HEK293T (cell line): ENCODE measurements around the gene SNAPC4.
"Not testable (repeated sequence)": the region's sequence is repeated elsewhere in the genome, so short reads cannot be mapped to it uniquely, and the experiment has no call there.

Experiments
- CTCF ChIA-PET: fragments of 350-600 bp; formaldehyde crosslinking; extraction: SDS; loops from one replicate; lab custom pipeline; 2021; ENCODE audit warnings: antibody characterized with exemption, inconsistent platforms; lab: Yijun Ruan, JAX
- POLR2A ChIA-PET: fragments of 350-600 bp; formaldehyde crosslinking; extraction: SDS; loops from one replicate; lab custom pipeline; 2020; ENCODE audit warnings: antibody characterized with exemption, inconsistent platforms; lab: Yijun Ruan, JAX
- DNase-seq: peaks from one replicate; pipeline ENCODE4 v3.0.0; 2012; ENCODE audit warnings: mixed read lengths; ENCODE audit errors: extremely low spot score
- ARNT ChIP-seq: fragments of 450-650 bp; IDR thresholded peaks from 2 replicates; pipeline ENCODE4 v1.6.1; 2017; ENCODE audit warnings: mild to moderate bottlenecking
- BHLHE40 ChIP-seq: fragments of 450-650 bp; IDR thresholded peaks from 2 replicates; pipeline ENCODE4 v1.6.1; 2016; ENCODE audit warnings: mild to moderate bottlenecking, moderate library complexity, borderline replicate concordance
- CTBP1 ChIP-seq: fragments of 450-650 bp; IDR thresholded peaks from 2 replicates; pipeline ENCODE4 v1.6.1; 2016; ENCODE audit warnings: borderline replicate concordance
- ELF4 ChIP-seq: fragments of 450-650 bp; IDR thresholded peaks from 2 replicates; pipeline ENCODE4 v1.6.1; 2017; ENCODE audit warnings: antibody characterized with exemption
- FOXA1 ChIP-seq: fragments of 450-650 bp; IDR thresholded peaks from 2 replicates; pipeline ENCODE4 v1.6.1; 2016; ENCODE audit warnings: mild to moderate bottlenecking
- FOXK2 ChIP-seq: fragments of 450-650 bp; IDR thresholded peaks from 2 replicates; pipeline ENCODE4 v1.6.1; 2016; ENCODE audit warnings: mild to moderate bottlenecking
- FOXM1 ChIP-seq: fragments of 450-650 bp; IDR thresholded peaks from 2 replicates; pipeline ENCODE4 v1.6.1; 2017; ENCODE audit warnings: mild to moderate bottlenecking, borderline replicate concordance
- HDGF ChIP-seq: fragments of 450-650 bp; IDR thresholded peaks from 2 replicates; pipeline ENCODE4 v1.6.1; 2017; ENCODE audit warnings: antibody characterized with exemption, borderline replicate concordance
- L3MBTL2 ChIP-seq: fragments of 450-650 bp; conservative IDR thresholded peaks from 2 replicates; pipeline ENCODE4 v1.6.1; 2016; ENCODE audit warnings: mild to moderate bottlenecking
- LEF1 ChIP-seq: fragments of 450-650 bp; IDR thresholded peaks from 2 replicates; pipeline ENCODE4 v1.6.1; 2017; ENCODE audit warnings: mild to moderate bottlenecking, borderline replicate concordance
- NFRKB ChIP-seq: fragments of 450-650 bp; IDR thresholded peaks from 2 replicates; pipeline ENCODE4 v1.6.1; 2016; ENCODE audit warnings: mild to moderate bottlenecking, moderate library complexity
- PKNOX1 ChIP-seq: fragments of 450-650 bp; IDR thresholded peaks from 2 replicates; pipeline ENCODE4 v1.6.1; 2016
- SP1 ChIP-seq: fragments of 450-650 bp; IDR thresholded peaks from 2 replicates; pipeline ENCODE4 v1.6.1; 2017
- SUZ12 ChIP-seq: fragments of 450-650 bp; IDR thresholded peaks from 2 replicates; pipeline ENCODE4 v1.6.1; 2016; ENCODE audit warnings: mild to moderate bottlenecking
- TARDBP ChIP-seq: fragments of 450-650 bp; IDR thresholded peaks from 2 replicates; pipeline ENCODE4 v1.6.1; 2016
- ZNF384 ChIP-seq: fragments of 450-650 bp; IDR thresholded peaks from 2 replicates; pipeline ENCODE4 v1.6.1; 2016

SNAPC4 gene

GRCh38 chr9:136411378-136411777 is 11.4 kb upstream of the SNAPC4 start:
- no peak for DNase-seq
- TF ChIP-seq LEF1 (no peak), FOXA1 (no peak), CTBP1 (no peak), ELF4 (no peak), PKNOX1 (no peak), ARNT (no peak)
- ChIA-PET CTCF (no interaction called here), POLR2A (interaction anchor here (0.7 to 1.2 kb wide), 2 partner anchors 12 to 24 kb away, joined by 3 read pairs; no protein-coding TSS in a partner anchor)

GRCh38 chr9:136410500-136411287 is 10.7 kb upstream of the SNAPC4 start, which contains the start of the genes ENTR1 and PMPCA:
Gene ENTR1 (minus strand): TSS chr9:136410614. CDS start chr9:136410397, 217 bp downstream.
Gene PMPCA (plus strand): TSS chr9:136410658. CDS start chr9:136410669, 11 bp downstream.
- POLR2A ChIA-PET, result interaction anchor here (0.7 to 2.2 kb wide), 5 partner anchors 10 to 47 kb away, joined by 3 to 10 read pairs (median 3); partner anchors contain the start of gene DNLZ
- CTCF ChIA-PET, result no interaction called here
- TF ChIP-seq TARDBP, result no peak
- no peak for TF ChIP-seq SUZ12
- TF ChIP-seq L3MBTL2, result peak; percentile 47
- peak; percentile 66; the same call in 1 of the 2 replicates for TF ChIP-seq ELF4
- TF ChIP-seq CTBP1, result no peak
- DNase-seq, result peak; percentile 97

GRCh38 chr9:136409557-136410455 is 9.8 kb upstream of the SNAPC4 start:
- peak; percentile 45 for DNase-seq
- TF ChIP-seq LEF1, result no peak
- TF ChIP-seq ZNF384, result no peak
- no peak for TF ChIP-seq ELF4
- no peak for TF ChIP-seq FOXA1
- peak; percentile 92 for TF ChIP-seq L3MBTL2
- ChIA-PET POLR2A (interaction anchor here (0.8 to 2.2 kb wide), 4 partner anchors 9 to 46 kb away, joined by 3 to 10 read pairs (median 6); partner anchors contain the start of gene DNLZ), CTCF (no interaction called here)

GRCh38 chr9:136407911-136408310 is 7.9 kb upstream of the SNAPC4 start:
- no peak for DNase-seq
- ChIA-PET CTCF (no interaction called here), POLR2A (interaction anchor here (0.5 kb wide), 1 partner anchor 456 kb away, joined by 4 read pairs; no protein-coding TSS in a partner anchor)

GRCh38 chr9:136407061-136407460 is 7.1 kb upstream of the SNAPC4 start:
- DNase-seq, CTCF ChIA-PET, POLR2A ChIA-PET: not testable (repeated sequence)

More at GRCh38 chr9:136407911-136408310, 7.9 kb upstream of the SNAPC4 start:
- TF ChIP-seq ARNT (no peak), LEF1 (no peak), TARDBP (no peak), FOXK2 (no peak), NFRKB (no peak), ELF4 (no peak), PKNOX1 (no peak), FOXA1 (no peak), ZNF384 (no peak), SP1 (no peak), BHLHE40 (no peak), SUZ12 (no peak), FOXM1 (no peak), HDGF (no peak), L3MBTL2 (no peak), CTBP1 (no peak)

- POLR2A ChIA-PET, CTCF ChIA-PET, DNase-seq: not testable (repeated sequence)
Observed at GRCh38 chr9:136405904-136406303, 5.9 kb upstream of the SNAPC4 start.

- ChIA-PET CTCF (no interaction called here), POLR2A (no interaction called here)
Observed at GRCh38 chr9:136405481-136405880, 5.5 kb upstream of the SNAPC4 start.

More at GRCh38 chr9:136405481-136405880, 5.5 kb upstream of the SNAPC4 start:
- no peak for DNase-seq
- TF ChIP-seq FOXM1, result no peak
- no peak for TF ChIP-seq FOXK2
- TF ChIP-seq HDGF, result no peak
- TF ChIP-seq NFRKB, result no peak
- no peak for TF ChIP-seq SP1
- TF ChIP-seq L3MBTL2, result no peak
- no peak for TF ChIP-seq FOXA1
- no peak for TF ChIP-seq SUZ12
- no peak for TF ChIP-seq BHLHE40
- TF ChIP-seq CTBP1, result no peak
- no peak for TF ChIP-seq ZNF384
- TF ChIP-seq ARNT, result no peak
- TF ChIP-seq ELF4, result no peak
